HEK293 (cell line): ENCODE measurements around the gene LLGL2.

Source experiments
- YY1 ChIP-seq: fragments of 450-650 bp; formaldehyde crosslinking; IDR thresholded peaks from 2 replicates; pipeline ENCODE4 v1.5.1; 2018; ENCODE audit warnings: missing biosample characterization, missing genetic modification characterization
- ZNF211 ChIP-seq: fragments of 450-650 bp; formaldehyde crosslinking; IDR thresholded peaks from 2 replicates; pipeline ENCODE4 v1.5.1; 2016; ENCODE audit warnings: low read depth, missing biosample characterization, missing genetic modification characterization
- ZNF274 ChIP-seq, 2 experiments: fragments of 200-500 bp in 1 of 2; fragments of 450-650 bp in 1 of 2; sonication (Bioruptor generic) in 1 of 2; formaldehyde crosslinking in 1 of 2; IDR thresholded peaks; 2 replicates each; pipeline versions ENCODE4 v1.5.1 to v1.6.1; 2014 to 2016; ENCODE audit warnings: borderline replicate concordance in 1 of 2, inconsistent platforms in 1 of 2, low read length in 1 of 2, missing biosample characterization in 1 of 2, missing genetic modification characterization in 1 of 2
- ZNF37A ChIP-seq: fragments of 450-650 bp; IDR thresholded peaks from 2 replicates; pipeline ENCODE4 v1.5.1; 2018; ENCODE audit warnings: missing biosample characterization, missing genetic modification characterization
- ZNF521 ChIP-seq: fragments of 450-650 bp; formaldehyde crosslinking; IDR thresholded peaks from 2 replicates; pipeline ENCODE4 v1.5.1; 2017; ENCODE audit warnings: missing biosample characterization, mild to moderate bottlenecking, missing genetic modification characterization
- TF ChIP-seq, protein P1 (sequence below): sonication (generic); formaldehyde crosslinking; IDR thresholded peaks from 2 replicates; pipeline ENCODE4 v1.8.1; 2022; ENCODE audit warnings: mild to moderate bottlenecking, moderate library complexity, missing genetic modification reagents
- TF ChIP-seq, protein P2 (sequence below): fragments of 450-650 bp; formaldehyde crosslinking; IDR thresholded peaks from 2 replicates; pipeline ENCODE4 v1.5.1; 2016; ENCODE audit warnings: missing biosample characterization, missing genetic modification characterization

DNA sequence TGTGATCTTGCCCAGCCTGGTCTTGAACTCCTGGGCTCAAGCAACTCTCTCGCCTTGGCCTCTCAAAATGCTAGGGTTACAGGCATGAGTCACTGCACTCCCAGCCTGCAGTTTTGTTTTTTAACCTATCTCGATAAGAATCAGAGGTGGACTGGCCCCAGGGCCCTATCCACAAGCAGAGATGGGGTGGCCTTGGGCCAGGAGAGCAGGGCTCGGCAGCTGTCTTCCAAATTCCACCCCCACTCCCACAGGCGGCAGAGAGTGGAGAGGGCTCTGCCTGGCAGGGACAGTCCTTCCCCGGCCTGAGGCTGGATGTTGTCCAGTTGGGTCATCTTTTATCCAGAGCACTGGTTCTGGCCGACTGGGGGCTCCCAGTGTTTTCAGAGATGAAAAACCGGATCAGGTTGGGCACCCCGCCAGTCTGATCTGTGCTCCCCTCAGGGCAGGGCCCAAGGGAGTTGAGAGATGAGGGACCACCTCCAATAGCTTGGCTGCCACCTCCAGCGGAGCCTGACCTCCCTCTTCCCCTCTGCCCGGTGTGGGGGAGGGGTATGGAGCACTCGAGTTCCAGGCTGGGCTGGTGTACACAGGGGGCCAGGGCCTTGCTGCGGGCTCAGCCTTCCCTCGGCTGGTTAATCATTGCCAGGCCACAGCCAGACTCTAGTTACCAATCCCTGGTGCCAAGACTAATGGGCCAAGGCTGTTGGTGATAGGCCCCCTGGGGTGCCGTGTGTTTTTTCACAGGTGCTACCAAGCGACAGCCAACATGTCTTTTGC lies 31.8 kb downstream of the LLGL2 start:
- TF ChIP-seq, protein P1, sequence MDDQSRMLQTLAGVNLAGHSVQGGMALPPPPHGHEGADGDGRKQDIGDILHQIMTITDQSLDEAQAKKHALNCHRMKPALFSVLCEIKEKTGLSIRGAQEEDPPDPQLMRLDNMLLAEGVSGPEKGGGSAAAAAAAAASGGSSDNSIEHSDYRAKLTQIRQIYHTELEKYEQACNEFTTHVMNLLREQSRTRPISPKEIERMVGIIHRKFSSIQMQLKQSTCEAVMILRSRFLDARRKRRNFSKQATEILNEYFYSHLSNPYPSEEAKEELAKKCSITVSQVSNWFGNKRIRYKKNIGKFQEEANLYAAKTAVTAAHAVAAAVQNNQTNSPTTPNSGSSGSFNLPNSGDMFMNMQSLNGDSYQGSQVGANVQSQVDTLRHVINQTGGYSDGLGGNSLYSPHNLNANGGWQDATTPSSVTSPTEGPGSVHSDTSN (CRISPR knock-in tag): no peak
- TF ChIP-seq ZNF37A (no peak), ZNF274 (IDR thresholded peaks at IDR 0.05; ENCODE audit: low read length) (no peak), ZNF274 (tag by site-specific recombination; IDR thresholded peaks at IDR 0.05; ENCODE audit: borderline replicate concordance) (no peak), ZNF521 (no peak), ZNF211 (tag by site-specific recombination) (no peak), YY1 (tag by site-specific recombination) (no peak)
- TF ChIP-seq, protein P2, sequence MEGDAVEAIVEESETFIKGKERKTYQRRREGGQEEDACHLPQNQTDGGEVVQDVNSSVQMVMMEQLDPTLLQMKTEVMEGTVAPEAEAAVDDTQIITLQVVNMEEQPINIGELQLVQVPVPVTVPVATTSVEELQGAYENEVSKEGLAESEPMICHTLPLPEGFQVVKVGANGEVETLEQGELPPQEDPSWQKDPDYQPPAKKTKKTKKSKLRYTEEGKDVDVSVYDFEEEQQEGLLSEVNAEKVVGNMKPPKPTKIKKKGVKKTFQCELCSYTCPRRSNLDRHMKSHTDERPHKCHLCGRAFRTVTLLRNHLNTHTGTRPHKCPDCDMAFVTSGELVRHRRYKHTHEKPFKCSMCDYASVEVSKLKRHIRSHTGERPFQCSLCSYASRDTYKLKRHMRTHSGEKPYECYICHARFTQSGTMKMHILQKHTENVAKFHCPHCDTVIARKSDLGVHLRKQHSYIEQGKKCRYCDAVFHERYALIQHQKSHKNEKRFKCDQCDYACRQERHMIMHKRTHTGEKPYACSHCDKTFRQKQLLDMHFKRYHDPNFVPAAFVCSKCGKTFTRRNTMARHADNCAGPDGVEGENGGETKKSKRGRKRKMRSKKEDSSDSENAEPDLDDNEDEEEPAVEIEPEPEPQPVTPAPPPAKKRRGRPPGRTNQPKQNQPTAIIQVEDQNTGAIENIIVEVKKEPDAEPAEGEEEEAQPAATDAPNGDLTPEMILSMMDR (tag by site-specific recombination): no peak
